Measurements from ENCODE around the gene PRF1.

DNA sequence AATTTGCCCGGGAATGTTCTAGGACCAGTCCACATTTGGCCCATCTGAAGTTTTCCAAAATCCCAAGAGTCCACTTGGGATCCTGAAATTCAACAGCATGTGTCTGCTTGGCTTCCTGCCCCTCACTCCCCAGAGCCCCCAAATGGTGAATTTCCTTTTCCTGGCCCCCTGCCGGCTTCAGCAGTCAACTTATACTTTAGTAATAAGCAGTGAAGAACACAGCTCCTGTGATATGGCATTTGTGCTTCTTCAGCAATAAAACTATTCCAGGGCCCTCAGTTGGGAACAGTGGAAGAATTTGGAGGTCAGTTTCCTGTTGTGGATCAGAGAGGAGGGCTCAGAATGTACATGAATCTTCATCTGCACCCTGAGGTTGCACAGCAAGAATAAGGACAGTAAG, 51.1 kb downstream of the PRF1 start:
- TF ChIP-seq EZH2 (IDR thresholded peaks at IDR 0.05; ENCODE audit: borderline replicate concordance, insufficient read depth, low read depth, low read length, poor library complexity, severe bottlenecking), result no peak
- TF ChIP-seq, protein P1, sequence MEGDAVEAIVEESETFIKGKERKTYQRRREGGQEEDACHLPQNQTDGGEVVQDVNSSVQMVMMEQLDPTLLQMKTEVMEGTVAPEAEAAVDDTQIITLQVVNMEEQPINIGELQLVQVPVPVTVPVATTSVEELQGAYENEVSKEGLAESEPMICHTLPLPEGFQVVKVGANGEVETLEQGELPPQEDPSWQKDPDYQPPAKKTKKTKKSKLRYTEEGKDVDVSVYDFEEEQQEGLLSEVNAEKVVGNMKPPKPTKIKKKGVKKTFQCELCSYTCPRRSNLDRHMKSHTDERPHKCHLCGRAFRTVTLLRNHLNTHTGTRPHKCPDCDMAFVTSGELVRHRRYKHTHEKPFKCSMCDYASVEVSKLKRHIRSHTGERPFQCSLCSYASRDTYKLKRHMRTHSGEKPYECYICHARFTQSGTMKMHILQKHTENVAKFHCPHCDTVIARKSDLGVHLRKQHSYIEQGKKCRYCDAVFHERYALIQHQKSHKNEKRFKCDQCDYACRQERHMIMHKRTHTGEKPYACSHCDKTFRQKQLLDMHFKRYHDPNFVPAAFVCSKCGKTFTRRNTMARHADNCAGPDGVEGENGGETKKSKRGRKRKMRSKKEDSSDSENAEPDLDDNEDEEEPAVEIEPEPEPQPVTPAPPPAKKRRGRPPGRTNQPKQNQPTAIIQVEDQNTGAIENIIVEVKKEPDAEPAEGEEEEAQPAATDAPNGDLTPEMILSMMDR (IDR thresholded peaks at IDR 0.05), result no peak
